ENCODE data around the gene DNMBP.
"Not testable (repeated sequence)": the region's sequence is repeated elsewhere in the genome, so short reads cannot be mapped to it uniquely, and the experiment has no call there.

Gene DNMBP

GRCh38 chr10:99966306-99966705 is 43.4 kb downstream of the DNMBP start:
- FAIRE-seq (no peak), DNase-seq (ENCODE audit: insufficient read length) (no peak)
- no peak for TF ChIP-seq TAF1 (IDR thresholded peaks at IDR 0.05; ENCODE audit: borderline replicate concordance, low read depth, low read length)
- no peak for TF ChIP-seq POLR2A (IDR thresholded peaks at IDR 0.05; ENCODE audit: low read depth, low read length)
- TF ChIP-seq POLR2AphosphoS5 (IDR thresholded peaks at IDR 0.05; ENCODE audit: low read depth, low read length): no peak

GRCh38 chr10:99965700-99966099 is 44.0 kb downstream of the DNMBP start:
- no peak for FAIRE-seq

GRCh38 chr10:99964791-99965190 is 45.0 kb downstream of the DNMBP start:
- DNase-seq (ENCODE audit: insufficient read length) (no peak), FAIRE-seq (no peak)
- TF ChIP-seq TAF1 (IDR thresholded peaks at IDR 0.05; ENCODE audit: borderline replicate concordance, low read depth, low read length) (no peak), POLR2A (IDR thresholded peaks at IDR 0.05; ENCODE audit: low read depth, low read length) (no peak), POLR2AphosphoS5 (IDR thresholded peaks at IDR 0.05; ENCODE audit: low read depth, low read length) (no peak)

More at GRCh38 chr10:99965700-99966099, 44.0 kb downstream of the DNMBP start:
- TF ChIP-seq POLR2AphosphoS5 (IDR thresholded peaks at IDR 0.05; ENCODE audit: low read depth, low read length) (no peak), TAF1 (IDR thresholded peaks at IDR 0.05; ENCODE audit: borderline replicate concordance, low read depth, low read length) (no peak), POLR2A (IDR thresholded peaks at IDR 0.05; ENCODE audit: low read depth, low read length) (no peak)
- DNase-seq (ENCODE audit: insufficient read length): no peak

GRCh38 chr10:99963467-99964165 is 46.1 kb downstream of the DNMBP start:
- not testable (repeated sequence) for DNase-seq (ENCODE audit: insufficient read length); FAIRE-seq

- TF ChIP-seq POLR2A (IDR thresholded peaks at IDR 0.05; ENCODE audit: low read depth, low read length) (no peak), POLR2AphosphoS5 (IDR thresholded peaks at IDR 0.05; ENCODE audit: low read depth, low read length) (no peak), TAF1 (IDR thresholded peaks at IDR 0.05; ENCODE audit: borderline replicate concordance, low read depth, low read length) (no peak)
- FAIRE-seq: no peak
- no peak for DNase-seq (ENCODE audit: insufficient read length)
Observed at GRCh38 chr10:99958806-99959205, 50.9 kb downstream of the DNMBP start.

GRCh38 chr10:99958302-99958701 is 51.4 kb downstream of the DNMBP start:
- FAIRE-seq (no peak), DNase-seq (ENCODE audit: insufficient read length) (no peak)
- TF ChIP-seq POLR2AphosphoS5 (IDR thresholded peaks at IDR 0.05; ENCODE audit: low read depth, low read length) (no peak), TAF1 (IDR thresholded peaks at IDR 0.05; ENCODE audit: borderline replicate concordance, low read depth, low read length) (no peak), POLR2A (IDR thresholded peaks at IDR 0.05; ENCODE audit: low read depth, low read length) (no peak)

- FAIRE-seq: not testable (repeated sequence)
Observed at GRCh38 chr10:99953510-99953909, 56.2 kb downstream of the DNMBP start.

GRCh38 chr10:99952799-99953198 is 56.9 kb downstream of the DNMBP start:
- TF ChIP-seq TAF1 (IDR thresholded peaks at IDR 0.05; ENCODE audit: borderline replicate concordance, low read depth, low read length) (no peak), POLR2AphosphoS5 (IDR thresholded peaks at IDR 0.05; ENCODE audit: low read depth, low read length) (no peak)
- DNase-seq (ENCODE audit: insufficient read length): no peak
- FAIRE-seq: no peak

More at GRCh38 chr10:99953510-99953909, 56.2 kb downstream of the DNMBP start:
- DNase-seq (ENCODE audit: insufficient read length): not testable (repeated sequence)

- not testable (repeated sequence) for DNase-seq (ENCODE audit: insufficient read length); FAIRE-seq
Observed at GRCh38 chr10:99946051-99946450, 63.7 kb downstream of the DNMBP start.

- FAIRE-seq: no peak
Observed at GRCh38 chr10:99945263-99945662, 64.5 kb downstream of the DNMBP start.

GRCh38 chr10:99944860-99945259 is 64.9 kb downstream of the DNMBP start:
- no peak for TF ChIP-seq POLR2A (IDR thresholded peaks at IDR 0.05; ENCODE audit: low read depth, low read length)
- TF ChIP-seq POLR2AphosphoS5 (IDR thresholded peaks at IDR 0.05; ENCODE audit: low read depth, low read length): no peak
- TF ChIP-seq TAF1 (IDR thresholded peaks at IDR 0.05; ENCODE audit: borderline replicate concordance, low read depth, low read length): no peak
- DNase-seq (ENCODE audit: insufficient read length) (no peak), FAIRE-seq (no peak)

More at GRCh38 chr10:99945263-99945662, 64.5 kb downstream of the DNMBP start:
- no peak for TF ChIP-seq POLR2AphosphoS5 (IDR thresholded peaks at IDR 0.05; ENCODE audit: low read depth, low read length)
- no peak for TF ChIP-seq TAF1 (IDR thresholded peaks at IDR 0.05; ENCODE audit: borderline replicate concordance, low read depth, low read length)
- no peak for TF ChIP-seq POLR2A (IDR thresholded peaks at IDR 0.05; ENCODE audit: low read depth, low read length)
- no peak for DNase-seq (ENCODE audit: insufficient read length)

GRCh38 chr10:99943908-99944307 is 65.8 kb downstream of the DNMBP start:
- FAIRE-seq (no peak), DNase-seq (ENCODE audit: insufficient read length) (no peak)
- no peak for TF ChIP-seq POLR2A (IDR thresholded peaks at IDR 0.05; ENCODE audit: low read depth, low read length)
- no peak for TF ChIP-seq TAF1 (IDR thresholded peaks at IDR 0.05; ENCODE audit: borderline replicate concordance, low read depth, low read length)
- no peak for TF ChIP-seq POLR2AphosphoS5 (IDR thresholded peaks at IDR 0.05; ENCODE audit: low read depth, low read length)
